Liver (tissue), 3 donors: Measurements from ENCODE around the gene SDK2.

Experiments used
- CTCF ChIP-seq: fragments of 150-350 bp; IDR thresholded peaks from 2 replicates; pipeline ENCODE4 v1.5.1; 2017; ENCODE audit warnings: improper control_type of control experiment, low read depth, low read length; ENCODE audit not compliant: missing input control
- EGR1 ChIP-seq, 2 donors: IDR thresholded peaks; 2 replicates each; pipeline ENCODE4 v1.6.1; 2016 to 2018; ENCODE audit warnings: antibody characterized with exemption in 2 of 2, low read depth in 2 of 2
- FOXA1 ChIP-seq: IDR thresholded peaks from 2 replicates; pipeline ENCODE4 v1.6.1; 2016; ENCODE audit warnings: antibody characterized with exemption
- GABPA ChIP-seq, 2 donors: IDR thresholded peaks in 1 of 2; conservative IDR thresholded peaks in 1 of 2; 2 replicates each; pipeline ENCODE4 v1.6.1; 2016; ENCODE audit warnings: antibody characterized with exemption in 2 of 2, mild to moderate bottlenecking in 1 of 2, moderate library complexity in 1 of 2
- HNF4A ChIP-seq, 2 donors: conservative IDR thresholded peaks; 2 replicates each; pipeline ENCODE4 v1.6.1; 2016; ENCODE audit warnings: antibody characterized with exemption in 2 of 2, mild to moderate bottlenecking in 2 of 2
- HNF4G ChIP-seq: IDR thresholded peaks from 2 replicates; pipeline ENCODE4 v1.6.1; 2016; ENCODE audit warnings: antibody characterized with exemption
- JUND ChIP-seq, 2 donors: IDR thresholded peaks; 2 replicates each; pipeline ENCODE4 v1.6.1; 2016; ENCODE audit warnings: antibody characterized with exemption in 2 of 2
- RAD21 ChIP-seq, 2 donors: IDR thresholded peaks; 2 replicates each; pipeline ENCODE4 v1.6.1; 2016; ENCODE audit warnings: antibody characterized with exemption in 2 of 2, mild to moderate bottlenecking in 2 of 2
- REST ChIP-seq: IDR thresholded peaks from 2 replicates; pipeline ENCODE4 v1.6.1; 2016; ENCODE audit warnings: antibody characterized with exemption, mild to moderate bottlenecking
- SP1 ChIP-seq: IDR thresholded peaks from 2 replicates; pipeline ENCODE4 v1.6.1; 2018; ENCODE audit warnings: antibody characterized with exemption, mild to moderate bottlenecking
- TAF1 ChIP-seq: conservative IDR thresholded peaks from 2 replicates; pipeline ENCODE4 v1.6.1; 2016; ENCODE audit warnings: antibody characterized with exemption, mild to moderate bottlenecking
- YY1 ChIP-seq: IDR thresholded peaks from 2 replicates; pipeline ENCODE4 v1.6.1; 2016; ENCODE audit warnings: antibody characterized with exemption, mild to moderate bottlenecking
- TF ChIP-seq, protein P1 (sequence below): IDR thresholded peaks from 2 replicates; pipeline ENCODE4 v1.6.1; 2016; ENCODE audit warnings: antibody characterized with exemption
- TF ChIP-seq, protein P2 (sequence below): IDR thresholded peaks from 2 replicates; pipeline ENCODE4 v1.6.1; 2016; ENCODE audit warnings: antibody characterized with exemption
- donor health status: healthy.
- donor health status: healthy.

DNA sequence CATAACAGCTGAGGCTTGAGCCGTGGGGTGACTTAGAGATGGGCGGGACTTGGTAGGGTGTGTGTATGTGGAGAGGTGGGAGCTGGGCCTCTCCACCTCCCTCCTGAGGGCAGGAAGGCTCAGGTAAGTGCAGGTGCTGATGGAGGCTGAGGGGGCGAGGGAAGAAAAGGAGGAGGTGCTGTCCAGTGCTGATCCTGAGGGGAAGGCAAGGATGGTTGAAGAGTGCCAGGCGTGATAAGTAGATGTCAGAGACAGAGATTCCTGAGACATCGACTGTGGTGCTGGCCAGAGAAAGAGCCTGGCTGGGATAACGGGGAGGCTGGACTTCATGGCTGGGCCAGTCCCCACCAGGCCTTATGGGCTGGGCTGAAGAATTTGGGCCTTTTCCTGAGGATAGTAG is 159.1 kb downstream of the SDK2 start:
- no peak for TF ChIP-seq GABPA (IDR thresholded peaks at IDR 0.05 in 1 of 2, conservative IDR thresholded peaks at IDR 0.05 in 1 of 2)
- TF ChIP-seq, protein P1, sequence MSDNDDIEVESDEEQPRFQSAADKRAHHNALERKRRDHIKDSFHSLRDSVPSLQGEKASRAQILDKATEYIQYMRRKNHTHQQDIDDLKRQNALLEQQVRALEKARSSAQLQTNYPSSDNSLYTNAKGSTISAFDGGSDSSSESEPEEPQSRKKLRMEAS = no peak
- no peak for TF ChIP-seq CTCF
- no peak for TF ChIP-seq TAF1
- no peak for TF ChIP-seq REST
- TF ChIP-seq, protein P2, sequence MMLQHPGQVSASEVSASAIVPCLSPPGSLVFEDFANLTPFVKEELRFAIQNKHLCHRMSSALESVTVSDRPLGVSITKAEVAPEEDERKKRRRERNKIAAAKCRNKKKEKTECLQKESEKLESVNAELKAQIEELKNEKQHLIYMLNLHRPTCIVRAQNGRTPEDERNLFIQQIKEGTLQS = no peak
- no peak for TF ChIP-seq RAD21 (IDR thresholded peaks at IDR 0.05)
- no peak for TF ChIP-seq EGR1 (IDR thresholded peaks at IDR 0.05; ENCODE audit: low read depth in 2 of 2)
- no peak for TF ChIP-seq FOXA1
- no peak for TF ChIP-seq JUND (IDR thresholded peaks at IDR 0.05)
- TF ChIP-seq HNF4G = no peak
- TF ChIP-seq HNF4A (conservative IDR thresholded peaks at IDR 0.05) = no peak
- TF ChIP-seq YY1 = no peak
- no peak for TF ChIP-seq SP1
